H4 (cell line): ENCODE data around the gene TRIP10. TPM values are rescaled to one million over a fixed set of nuclear protein-coding genes. Genes with fewer than 3 reads are reported as not detected.
"Not testable (repeated sequence)": the region's sequence is repeated elsewhere in the genome, so short reads cannot be mapped to it uniquely, and the experiment has no call there.

Source experiments
- DNase-seq: peaks from one replicate; pipeline ENCODE4 v3.0.0-alpha.2; 2015; ENCODE audit warnings: low spot score
- total RNA-seq: library from RNA; depleted of rRNA; stranded (reverse); fragments of >200 nt; shearing (Covaris generic); gene quantifications from 2 replicates; pipeline ENCODE4 v1.2.3, GENCODE V29; 2014

Gene TRIP10
- total RNA-seq, 1 experiment from 2014 or later = 29.5 TPM

- peak; percentile 27 for DNase-seq
These were observed 1.3 kb downstream of the TRIP10 start for GRCh38 chr19:6740589-6741343.

GRCh38 chr19:6743066-6743465 is 3.6 kb downstream of the TRIP10 start:
- DNase-seq = no peak

- peak; percentile 51 for DNase-seq
These were observed 4.4 kb downstream of the TRIP10 start for GRCh38 chr19:6743714-6744380.

GRCh38 chr19:6744381-6745301 is 5.2 kb downstream of the TRIP10 start:
- peak; percentile 82 for DNase-seq

GRCh38 chr19:6745965-6746364 is 6.5 kb downstream of the TRIP10 start:
- no peak for DNase-seq

- DNase-seq = not testable (repeated sequence)
These were observed 9.1 kb downstream of the TRIP10 start for GRCh38 chr19:6748543-6748942.

GRCh38 chr19:6750062-6750461 is 10.6 kb downstream of the TRIP10 start:
- DNase-seq = no peak

GRCh38 chr19:6751189-6751588 is 11.7 kb downstream of the TRIP10 start:
- DNase-seq = no peak

- no peak for DNase-seq
These were observed 13.0 kb downstream of the TRIP10 start for GRCh38 chr19:6752256-6753177.

- no peak for DNase-seq
These were observed 13.9 kb downstream of the TRIP10 start for GRCh38 chr19:6753178-6754031.

GRCh38 chr19:6754136-6754535 is 14.7 kb downstream of the TRIP10 start:
- no peak for DNase-seq

- no peak for DNase-seq
These were observed 15.4 kb downstream of the TRIP10 start for GRCh38 chr19:6754653-6755463.

GRCh38 chr19:6760606-6761005 is 21.1 kb downstream of the TRIP10 start:
- DNase-seq = no peak

GRCh38 chr19:6761053-6761676 is 21.7 kb downstream of the TRIP10 start:
- no peak for DNase-seq

- DNase-seq = not testable (repeated sequence)
These were observed 22.8 kb downstream of the TRIP10 start for GRCh38 chr19:6762253-6762797.

- no peak for DNase-seq
These were observed 26.4 kb downstream of the TRIP10 start for GRCh38 chr19:6765738-6766356.

GRCh38 chr19:6766357-6767080 is 27.0 kb downstream of the TRIP10 start:
- no peak for DNase-seq

- DNase-seq = no peak
These were observed 27.5 kb downstream of the TRIP10 start for GRCh38 chr19:6767081-6767356.
